Measurements from ENCODE around the gene CEP192.

CEP192 gene

DNA sequence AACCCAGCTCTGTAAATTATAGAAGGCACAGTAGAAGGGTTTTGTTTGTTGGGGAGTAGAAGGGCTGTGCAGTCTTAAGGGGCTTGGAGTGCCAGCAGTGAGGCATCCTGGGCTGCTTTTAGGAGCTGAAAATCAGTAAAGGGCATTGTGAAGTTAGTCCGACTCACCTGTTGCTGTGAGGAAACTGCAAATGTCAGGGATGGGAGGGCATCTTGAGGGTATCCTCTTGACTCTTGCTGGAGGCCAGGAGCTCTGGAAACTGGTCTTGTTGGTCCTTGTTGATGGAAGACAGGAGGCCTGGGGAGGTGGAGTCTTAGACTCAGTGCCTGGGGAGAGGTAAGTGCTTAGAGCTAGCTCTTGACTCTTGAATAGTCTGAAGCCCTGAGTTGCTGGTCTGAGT is 14.1 kb downstream of the CEP192 start:
- Histone ChIP-seq H3K9me3 (ENCODE audit: control insufficient read depth in 2 of 2, low read length in 2 of 2) (no peaks in the 10 kb centered on the region), H3K4me3 (ENCODE audit: low read length in 2 of 2) (no peak overlapping the region), H3K27ac (ENCODE audit: low read depth in 2 of 2, low read length in 2 of 2) (no peak overlapping the region), H3K36me3 (ENCODE audit: control insufficient read depth in 2 of 2, insufficient read depth in 2 of 2, low read length in 2 of 2) (peaks cover 25 to 31% of the 10 kb centered on the region in 2 donors), H3K4me1 (ENCODE audit: control insufficient read depth in 2 of 2, insufficient read depth in 2 of 2, low read length in 2 of 2) (no peaks in the 10 kb centered on the region), H3K9ac (ENCODE audit: low read depth in 1 of 2, low read length in 2 of 2) (no peak overlapping the region), H3K27me3 (ENCODE audit: control insufficient read depth in 2 of 2, insufficient read depth in 2 of 2, low read length in 2 of 2) (no peaks in the 10 kb centered on the region)

DNA sequence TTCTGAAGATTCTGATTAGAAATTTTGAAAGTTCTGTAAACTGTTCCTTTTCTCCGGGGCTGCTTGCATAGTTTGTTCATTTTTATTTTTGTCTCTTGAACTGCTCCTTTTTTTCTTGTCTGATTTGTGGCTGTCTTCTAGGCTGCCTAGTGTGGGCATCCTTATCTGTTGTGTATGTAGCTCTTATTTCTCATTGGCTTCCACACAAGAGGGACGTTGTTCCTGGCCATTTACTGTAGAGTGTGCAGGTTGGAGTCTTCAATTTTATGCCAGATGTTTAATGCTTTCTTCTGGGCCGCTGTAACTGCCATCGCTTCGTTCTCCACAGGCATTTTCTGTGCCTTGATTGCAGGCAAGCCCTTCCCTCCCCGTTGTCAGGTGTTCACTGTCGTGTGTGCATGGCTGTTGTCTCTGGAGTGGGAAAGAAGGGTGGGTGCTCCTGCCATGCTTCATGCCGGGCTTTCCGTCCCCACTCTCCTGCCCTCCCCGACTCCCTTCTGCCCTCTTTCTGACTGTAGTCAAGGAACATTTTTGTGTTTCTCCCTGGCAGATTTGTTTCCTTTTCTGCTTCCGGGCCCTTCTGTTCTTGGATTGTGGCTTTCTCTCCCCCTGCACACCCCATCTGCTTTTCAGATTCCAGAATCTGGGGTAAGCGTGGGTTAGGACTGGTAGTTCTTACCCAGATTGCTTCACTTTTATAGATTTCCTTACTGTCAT is 15.5 kb downstream of the CEP192 start:
- Histone ChIP-seq H3K27me3 (ENCODE audit: control insufficient read depth in 2 of 2, insufficient read depth in 2 of 2, low read length in 2 of 2) (no peaks in the 10 kb centered on the region), H3K27ac (ENCODE audit: low read depth in 2 of 2, low read length in 2 of 2) (no peak overlapping the region), H3K9me3 (ENCODE audit: control insufficient read depth in 2 of 2, low read length in 2 of 2) (no peaks in the 10 kb centered on the region), H3K9ac (ENCODE audit: low read depth in 1 of 2, low read length in 2 of 2) (no peak overlapping the region), H3K36me3 (ENCODE audit: control insufficient read depth in 2 of 2, insufficient read depth in 2 of 2, low read length in 2 of 2) (peaks cover 25 to 28% of the 10 kb centered on the region in 2 donors), H3K4me3 (ENCODE audit: low read length in 2 of 2) (no peak overlapping the region), H3K4me1 (ENCODE audit: control insufficient read depth in 2 of 2, insufficient read depth in 2 of 2, low read length in 2 of 2) (no peaks in the 10 kb centered on the region)

DNA sequence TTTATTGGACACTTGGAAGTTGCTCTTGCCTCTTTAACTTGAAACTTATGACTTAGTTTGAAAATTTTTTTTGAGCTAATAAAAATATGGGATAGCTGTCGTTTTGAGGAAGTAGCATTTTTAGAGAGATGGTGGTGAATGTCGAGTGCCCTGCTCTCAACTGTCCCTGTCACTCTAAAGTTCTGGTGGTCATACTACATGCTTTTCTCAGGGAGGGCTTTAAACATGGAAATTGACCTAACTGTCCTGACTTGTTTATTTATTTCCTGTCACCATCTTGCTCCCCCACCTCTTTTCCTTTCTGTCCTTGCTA is 16.0 kb downstream of the CEP192 start:
- Histone ChIP-seq H3K4me3 (ENCODE audit: low read length in 2 of 2) (no peak overlapping the region), H3K4me1 (ENCODE audit: control insufficient read depth in 2 of 2, insufficient read depth in 2 of 2, low read length in 2 of 2) (no peaks in the 10 kb centered on the region), H3K36me3 (ENCODE audit: control insufficient read depth in 2 of 2, insufficient read depth in 2 of 2, low read length in 2 of 2) (peaks cover 28 to 33% of the 10 kb centered on the region in 2 donors), H3K27me3 (ENCODE audit: control insufficient read depth in 2 of 2, insufficient read depth in 2 of 2, low read length in 2 of 2) (no peaks in the 10 kb centered on the region), H3K9me3 (ENCODE audit: control insufficient read depth in 2 of 2, low read length in 2 of 2) (no peaks in the 10 kb centered on the region), H3K9ac (ENCODE audit: low read depth in 1 of 2, low read length in 2 of 2) (no peak overlapping the region), H3K27ac (ENCODE audit: low read depth in 2 of 2, low read length in 2 of 2) (no peak overlapping the region)

DNA sequence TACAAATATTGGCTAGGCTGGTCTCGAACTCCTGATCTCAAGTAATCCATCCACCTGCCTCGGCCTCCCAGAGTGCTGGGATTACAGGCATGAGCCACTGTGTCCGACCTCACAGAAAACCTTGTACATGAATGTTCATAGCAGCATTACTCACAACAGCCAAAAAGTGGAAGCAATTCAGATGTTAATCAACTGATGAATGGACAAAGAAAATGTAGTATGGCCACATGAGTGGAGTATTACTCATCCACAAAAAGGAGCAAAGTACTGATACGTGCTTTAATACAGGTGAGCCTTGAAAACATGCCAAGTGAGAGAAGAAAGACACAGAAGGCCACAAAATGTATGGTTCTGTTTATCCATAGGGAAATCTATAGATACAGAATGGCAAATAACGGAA is 20.6 kb downstream of the CEP192 start:
- H3K27me3 ChIP-seq (ENCODE audit: control insufficient read depth in 2 of 2, insufficient read depth in 2 of 2, low read length in 2 of 2) = no peaks in the 10 kb centered on the region
- H3K4me1 ChIP-seq (ENCODE audit: control insufficient read depth in 2 of 2, insufficient read depth in 2 of 2, low read length in 2 of 2) = no peaks in the 10 kb centered on the region
- H3K9ac ChIP-seq (ENCODE audit: low read depth in 1 of 2, low read length in 2 of 2) = no peak overlapping the region
- no peaks in the 10 kb centered on the region for H3K9me3 ChIP-seq (ENCODE audit: control insufficient read depth in 2 of 2, low read length in 2 of 2)
- H3K36me3 ChIP-seq (ENCODE audit: control insufficient read depth in 2 of 2, insufficient read depth in 2 of 2, low read length in 2 of 2) = peaks cover 58 to 64% of the 10 kb centered on the region in 2 donors
- H3K27ac ChIP-seq (ENCODE audit: low read depth in 2 of 2, low read length in 2 of 2) = no peak overlapping the region
- H3K4me3 ChIP-seq (ENCODE audit: low read length in 2 of 2) = no peak overlapping the region

DNA sequence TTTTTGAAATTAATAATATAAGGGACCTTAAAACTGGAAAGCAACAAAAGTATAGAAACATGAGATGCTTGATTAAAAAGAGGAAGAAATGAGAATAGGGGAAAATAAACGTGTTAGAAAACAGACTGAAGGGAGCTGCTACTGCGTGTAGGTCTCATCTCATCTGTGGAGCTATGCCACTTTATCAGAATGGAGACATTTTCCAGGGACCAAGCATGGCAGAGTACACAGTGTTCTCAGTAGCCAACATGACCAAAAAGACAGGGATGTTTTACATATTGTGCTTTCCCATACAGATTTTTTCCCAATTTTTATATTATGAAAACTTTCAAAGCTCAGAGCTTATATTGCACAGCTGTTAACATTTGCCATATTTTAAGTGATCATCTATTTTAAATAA is 23.1 kb downstream of the CEP192 start:
- Histone ChIP-seq H3K27me3 (ENCODE audit: control insufficient read depth in 2 of 2, insufficient read depth in 2 of 2, low read length in 2 of 2) (no peaks in the 10 kb centered on the region), H3K4me1 (ENCODE audit: control insufficient read depth in 2 of 2, insufficient read depth in 2 of 2, low read length in 2 of 2) (no peaks in the 10 kb centered on the region), H3K36me3 (ENCODE audit: control insufficient read depth in 2 of 2, insufficient read depth in 2 of 2, low read length in 2 of 2) (peaks cover 59 to 68% of the 10 kb centered on the region in 2 donors), H3K4me3 (ENCODE audit: low read length in 2 of 2) (no peak overlapping the region), H3K9me3 (ENCODE audit: control insufficient read depth in 2 of 2, low read length in 2 of 2) (no peaks in the 10 kb centered on the region), H3K27ac (ENCODE audit: low read depth in 2 of 2, low read length in 2 of 2) (no peak overlapping the region), H3K9ac (ENCODE audit: low read depth in 1 of 2, low read length in 2 of 2) (no peak overlapping the region)

DNA sequence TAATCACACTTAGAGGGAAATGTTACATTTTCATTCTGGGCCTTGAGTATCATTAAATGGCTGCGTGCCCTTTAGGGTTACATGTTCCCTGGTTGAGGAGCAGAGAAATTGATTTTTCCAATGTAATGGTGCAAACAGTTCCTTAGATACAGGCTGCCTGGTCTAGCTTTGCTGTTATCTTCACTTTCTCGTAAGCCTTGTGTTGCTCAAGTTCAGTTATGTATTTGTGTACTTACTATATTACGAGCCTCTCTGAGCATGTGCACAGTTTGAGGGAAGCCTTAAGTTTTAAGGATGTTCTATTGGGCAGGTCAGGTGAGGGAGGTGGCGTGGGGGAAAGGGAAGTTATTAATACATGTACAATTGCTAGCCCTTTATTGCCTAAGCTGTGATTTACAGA is 23.7 kb downstream of the CEP192 start:
- Histone ChIP-seq H3K27me3 (ENCODE audit: control insufficient read depth in 2 of 2, insufficient read depth in 2 of 2, low read length in 2 of 2) (no peaks in the 10 kb centered on the region), H3K4me3 (ENCODE audit: low read length in 2 of 2) (no peak overlapping the region), H3K9ac (ENCODE audit: low read depth in 1 of 2, low read length in 2 of 2) (no peak overlapping the region), H3K27ac (ENCODE audit: low read depth in 2 of 2, low read length in 2 of 2) (no peak overlapping the region), H3K9me3 (ENCODE audit: control insufficient read depth in 2 of 2, low read length in 2 of 2) (no peaks in the 10 kb centered on the region), H3K4me1 (ENCODE audit: control insufficient read depth in 2 of 2, insufficient read depth in 2 of 2, low read length in 2 of 2) (no peaks in the 10 kb centered on the region), H3K36me3 (ENCODE audit: control insufficient read depth in 2 of 2, insufficient read depth in 2 of 2, low read length in 2 of 2) (peaks cover 59 to 62% of the 10 kb centered on the region in 2 donors)

DNA sequence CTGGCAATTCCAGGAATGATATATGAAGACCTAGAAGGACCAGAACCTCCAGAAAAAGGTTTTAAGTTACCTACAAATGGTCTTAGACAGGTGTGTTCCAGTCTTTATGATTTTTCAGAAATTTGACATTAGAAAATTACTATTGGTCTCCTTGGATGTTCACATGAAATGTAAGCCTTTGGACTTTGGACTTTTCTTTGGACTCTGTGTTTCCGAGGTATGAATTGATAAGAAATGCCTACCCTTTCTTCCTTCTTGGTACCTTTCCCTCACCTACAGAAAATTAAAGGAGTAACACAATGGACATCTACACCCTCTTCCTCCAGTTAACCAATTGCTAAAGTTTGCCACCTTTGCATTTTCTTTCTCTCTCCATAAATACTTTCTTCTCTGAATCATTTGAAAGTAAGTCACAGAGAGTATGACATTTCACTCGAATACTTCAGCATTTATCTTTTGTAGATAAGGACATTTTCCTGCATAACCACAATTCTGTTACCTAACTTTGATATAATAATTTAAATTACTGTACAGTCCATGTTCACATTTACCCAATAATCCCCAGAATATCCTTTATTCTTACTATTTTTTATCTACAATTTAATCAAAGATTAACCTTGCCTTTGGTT is 26.2 kb downstream of the CEP192 start:
- H3K27ac ChIP-seq (ENCODE audit: low read depth in 2 of 2, low read length in 2 of 2) = no peak overlapping the region
- H3K4me3 ChIP-seq (ENCODE audit: low read length in 2 of 2) = no peak overlapping the region
- H3K4me1 ChIP-seq (ENCODE audit: control insufficient read depth in 2 of 2, insufficient read depth in 2 of 2, low read length in 2 of 2) = no peaks in the 10 kb centered on the region
- peaks cover 57 to 63% of the 10 kb centered on the region in 2 donors for H3K36me3 ChIP-seq (ENCODE audit: control insufficient read depth in 2 of 2, insufficient read depth in 2 of 2, low read length in 2 of 2)
- no peak overlapping the region for H3K9ac ChIP-seq (ENCODE audit: low read depth in 1 of 2, low read length in 2 of 2)
- H3K9me3 ChIP-seq (ENCODE audit: control insufficient read depth in 2 of 2, low read length in 2 of 2) = no peaks in the 10 kb centered on the region
- H3K27me3 ChIP-seq (ENCODE audit: control insufficient read depth in 2 of 2, insufficient read depth in 2 of 2, low read length in 2 of 2) = no peaks in the 10 kb centered on the region

DNA sequence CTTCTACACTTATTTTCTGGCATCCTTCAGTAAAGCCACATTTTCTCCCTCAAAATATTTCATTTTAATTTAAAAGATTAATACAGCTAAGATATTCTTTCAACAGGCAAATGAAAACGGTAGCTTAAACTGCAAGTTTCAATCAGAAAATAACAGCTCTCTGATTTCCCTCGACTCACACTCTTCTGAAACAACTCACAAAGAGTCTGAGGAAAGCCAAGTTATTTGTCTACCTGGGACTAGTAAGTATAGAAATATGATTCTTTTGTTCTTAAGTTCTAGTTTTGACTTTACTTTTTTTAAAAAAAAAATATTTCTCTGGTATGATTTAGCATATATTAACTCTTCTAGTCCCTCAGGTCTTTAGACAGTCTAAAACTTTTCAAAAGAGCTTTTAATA is 27.2 kb downstream of the CEP192 start:
- no peak overlapping the region for H3K27ac ChIP-seq (ENCODE audit: low read depth in 2 of 2, low read length in 2 of 2)
- H3K4me3 ChIP-seq (ENCODE audit: low read length in 2 of 2) = no peak overlapping the region
- no peak overlapping the region for H3K9ac ChIP-seq (ENCODE audit: low read depth in 1 of 2, low read length in 2 of 2)
- no peaks in the 10 kb centered on the region for H3K9me3 ChIP-seq (ENCODE audit: control insufficient read depth in 2 of 2, low read length in 2 of 2)
- no peaks in the 10 kb centered on the region for H3K4me1 ChIP-seq (ENCODE audit: control insufficient read depth in 2 of 2, insufficient read depth in 2 of 2, low read length in 2 of 2)
- peaks cover 53% of the 10 kb centered on the region in 2 donors for H3K36me3 ChIP-seq (ENCODE audit: control insufficient read depth in 2 of 2, insufficient read depth in 2 of 2, low read length in 2 of 2)
- no peaks in the 10 kb centered on the region for H3K27me3 ChIP-seq (ENCODE audit: control insufficient read depth in 2 of 2, insufficient read depth in 2 of 2, low read length in 2 of 2)

DNA sequence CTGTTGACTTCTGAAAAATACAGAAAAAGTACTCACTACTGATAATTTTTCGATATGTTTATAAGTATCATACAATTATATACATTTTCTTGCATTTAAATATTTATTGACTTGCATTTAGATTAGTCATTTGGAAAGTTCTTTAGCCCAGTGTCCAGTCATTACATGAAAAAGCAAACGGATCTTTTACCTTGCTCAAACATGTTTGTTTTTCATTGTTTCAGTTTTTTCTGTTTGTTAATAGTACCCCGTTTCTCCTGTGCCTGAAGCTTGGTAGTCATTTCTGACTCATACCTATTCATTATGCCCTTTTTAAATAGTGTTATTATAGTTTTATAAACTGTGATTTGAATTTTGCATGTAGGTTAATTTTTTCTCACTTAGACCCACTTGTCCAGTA is 28.1 kb downstream of the CEP192 start:
- Histone ChIP-seq H3K27me3 (ENCODE audit: control insufficient read depth in 2 of 2, insufficient read depth in 2 of 2, low read length in 2 of 2) (no peaks in the 10 kb centered on the region), H3K4me1 (ENCODE audit: control insufficient read depth in 2 of 2, insufficient read depth in 2 of 2, low read length in 2 of 2) (no peaks in the 10 kb centered on the region), H3K9me3 (ENCODE audit: control insufficient read depth in 2 of 2, low read length in 2 of 2) (no peaks in the 10 kb centered on the region), H3K36me3 (ENCODE audit: control insufficient read depth in 2 of 2, insufficient read depth in 2 of 2, low read length in 2 of 2) (peaks cover 46 to 48% of the 10 kb centered on the region in 2 donors), H3K4me3 (ENCODE audit: low read length in 2 of 2) (no peak overlapping the region), H3K9ac (ENCODE audit: low read depth in 1 of 2, low read length in 2 of 2) (no peak overlapping the region), H3K27ac (ENCODE audit: low read depth in 2 of 2, low read length in 2 of 2) (no peak overlapping the region)

DNA sequence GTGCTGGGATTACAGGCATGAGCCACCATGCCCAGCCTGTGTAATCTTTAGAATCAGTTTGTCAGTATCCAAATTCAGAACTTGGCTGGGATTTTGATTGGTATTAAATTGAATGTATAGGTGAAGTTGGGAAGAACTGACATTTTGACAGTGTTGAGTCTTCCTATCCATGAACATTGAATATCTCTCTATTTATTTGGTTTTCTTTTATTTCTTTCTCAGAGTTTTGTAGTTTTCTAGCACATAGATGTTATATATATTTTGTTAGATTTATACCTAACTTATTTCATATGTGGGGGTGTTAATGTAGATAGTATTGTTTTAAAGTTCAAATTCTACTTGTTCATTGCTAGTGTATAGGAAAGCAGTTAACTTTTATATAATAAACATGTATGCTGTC is 31.5 kb downstream of the CEP192 start:
- Histone ChIP-seq H3K9ac (ENCODE audit: low read depth in 1 of 2, low read length in 2 of 2) (no peak overlapping the region), H3K27ac (ENCODE audit: low read depth in 2 of 2, low read length in 2 of 2) (no peak overlapping the region), H3K9me3 (ENCODE audit: control insufficient read depth in 2 of 2, low read length in 2 of 2) (no peaks in the 10 kb centered on the region), H3K4me1 (ENCODE audit: control insufficient read depth in 2 of 2, insufficient read depth in 2 of 2, low read length in 2 of 2) (no peaks in the 10 kb centered on the region), H3K36me3 (ENCODE audit: control insufficient read depth in 2 of 2, insufficient read depth in 2 of 2, low read length in 2 of 2) (peaks cover 30 to 42% of the 10 kb centered on the region in 2 donors), H3K4me3 (ENCODE audit: low read length in 2 of 2) (no peak overlapping the region), H3K27me3 (ENCODE audit: control insufficient read depth in 2 of 2, insufficient read depth in 2 of 2, low read length in 2 of 2) (no peaks in the 10 kb centered on the region)

Measured in mucosa of rectum (tissue), 2 donors.